Measurements from ENCODE around the gene SDHC.

The SDHC gene

DNA sequence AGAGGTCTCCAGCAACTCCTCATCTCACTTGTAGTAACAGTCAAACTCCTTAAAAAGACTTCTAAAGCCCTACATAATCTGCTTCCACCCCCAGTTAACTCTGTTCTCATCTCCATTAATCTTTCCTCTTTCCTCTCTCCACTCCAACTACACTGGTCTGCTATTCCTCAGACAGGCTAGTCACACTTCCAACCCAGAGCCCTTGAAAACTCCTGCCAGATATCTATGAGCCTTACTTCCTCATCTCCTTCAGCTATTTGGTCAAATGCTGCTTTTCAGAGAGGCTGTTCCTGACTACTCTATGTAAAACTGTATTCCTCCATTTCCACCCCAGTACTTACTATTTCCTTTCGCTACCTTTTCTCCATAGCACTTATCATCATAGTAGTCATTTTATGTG, 31.2 kb upstream of the SDHC start:
- H3K4me3 ChIP-seq (ENCODE audit: low read depth, low read length): no peak overlapping the region

DNA sequence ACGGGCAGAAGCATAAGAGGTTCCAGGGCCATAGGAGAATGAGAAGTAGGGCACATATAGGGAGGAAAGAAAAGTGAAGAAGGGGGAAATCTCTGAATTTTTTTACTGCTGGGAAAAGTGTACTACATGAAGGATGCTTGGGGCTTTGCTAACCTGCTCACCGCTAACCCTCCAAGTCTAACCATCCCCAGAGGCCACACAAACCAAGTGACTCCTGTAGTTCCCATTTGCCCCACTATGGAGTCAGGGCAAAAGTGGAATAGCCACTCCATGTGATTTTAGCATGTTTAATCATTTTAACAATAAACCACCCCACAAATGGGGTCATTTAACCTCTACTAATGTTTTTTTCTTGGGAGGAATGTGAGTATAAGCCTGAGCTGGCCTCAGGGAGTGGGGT, 29.1 kb upstream of the SDHC start:
- no peak overlapping the region for H3K4me3 ChIP-seq (ENCODE audit: low read depth, low read length)
- no peak for DNase-seq (ENCODE audit: low read depth)
- TF ChIP-seq, protein P1, sequence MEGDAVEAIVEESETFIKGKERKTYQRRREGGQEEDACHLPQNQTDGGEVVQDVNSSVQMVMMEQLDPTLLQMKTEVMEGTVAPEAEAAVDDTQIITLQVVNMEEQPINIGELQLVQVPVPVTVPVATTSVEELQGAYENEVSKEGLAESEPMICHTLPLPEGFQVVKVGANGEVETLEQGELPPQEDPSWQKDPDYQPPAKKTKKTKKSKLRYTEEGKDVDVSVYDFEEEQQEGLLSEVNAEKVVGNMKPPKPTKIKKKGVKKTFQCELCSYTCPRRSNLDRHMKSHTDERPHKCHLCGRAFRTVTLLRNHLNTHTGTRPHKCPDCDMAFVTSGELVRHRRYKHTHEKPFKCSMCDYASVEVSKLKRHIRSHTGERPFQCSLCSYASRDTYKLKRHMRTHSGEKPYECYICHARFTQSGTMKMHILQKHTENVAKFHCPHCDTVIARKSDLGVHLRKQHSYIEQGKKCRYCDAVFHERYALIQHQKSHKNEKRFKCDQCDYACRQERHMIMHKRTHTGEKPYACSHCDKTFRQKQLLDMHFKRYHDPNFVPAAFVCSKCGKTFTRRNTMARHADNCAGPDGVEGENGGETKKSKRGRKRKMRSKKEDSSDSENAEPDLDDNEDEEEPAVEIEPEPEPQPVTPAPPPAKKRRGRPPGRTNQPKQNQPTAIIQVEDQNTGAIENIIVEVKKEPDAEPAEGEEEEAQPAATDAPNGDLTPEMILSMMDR (conservative IDR thresholded peaks at IDR 0.05; ENCODE audit: low read depth, low read length): no peak

More for the DNA sequence above, 31.2 kb upstream of the SDHC start:
- TF ChIP-seq, protein P1 (conservative IDR thresholded peaks at IDR 0.05; ENCODE audit: low read depth, low read length): no peak
- no peak for DNase-seq (ENCODE audit: low read depth)

DNA sequence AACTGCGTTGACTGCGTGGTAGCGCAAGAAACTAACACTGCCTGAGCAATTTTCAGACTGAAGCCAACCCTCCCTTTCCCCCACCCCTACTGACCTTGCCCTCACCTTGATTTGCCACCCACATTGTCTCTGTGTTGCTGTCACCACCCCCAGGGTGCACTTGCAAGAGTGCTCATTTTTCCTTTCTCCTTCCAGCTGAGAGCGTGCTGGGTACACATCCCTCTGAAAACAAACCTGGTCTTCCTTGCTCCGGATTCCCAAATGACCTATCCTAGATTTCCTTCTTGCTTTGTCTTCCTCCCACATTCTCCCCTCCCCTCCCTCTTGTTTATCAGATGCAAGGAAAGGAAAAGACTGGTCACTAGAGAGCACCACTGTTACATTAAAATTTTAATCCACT, 28.7 kb upstream of the SDHC start:
- TF ChIP-seq, protein P1 (conservative IDR thresholded peaks at IDR 0.05; ENCODE audit: low read depth, low read length): no peak

DNA sequence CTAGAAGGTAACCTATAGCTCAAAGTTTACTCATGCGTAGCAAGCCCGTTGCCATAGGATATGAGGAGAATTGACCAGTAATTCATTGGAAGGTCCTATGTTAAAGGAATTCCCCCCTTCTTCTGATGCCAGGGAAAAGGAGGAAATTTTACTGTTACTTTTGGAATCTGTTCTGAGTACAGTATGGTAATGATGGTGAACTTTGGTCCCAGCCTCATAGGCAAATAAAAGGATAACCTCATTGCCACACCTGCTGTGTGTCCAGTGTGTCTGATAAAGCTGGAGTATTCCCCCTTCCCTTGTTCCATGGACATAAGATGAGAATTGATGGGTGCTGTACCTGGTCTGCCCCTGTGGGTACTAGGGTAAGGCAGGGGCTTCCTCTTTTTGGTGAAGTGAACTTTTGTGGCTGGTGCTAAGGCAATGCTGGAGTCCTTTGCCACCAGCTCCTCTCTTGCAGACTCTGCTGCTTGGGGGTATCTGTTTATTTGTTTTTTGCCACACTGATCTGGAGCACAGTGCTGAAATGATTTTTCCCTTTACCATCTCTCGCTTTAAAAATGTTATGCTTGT, 26.6 kb upstream of the SDHC start:
- TF ChIP-seq, protein P1 (conservative IDR thresholded peaks at IDR 0.05; ENCODE audit: low read depth, low read length): no peak
- H3K4me3 ChIP-seq (ENCODE audit: low read depth, low read length): no peak overlapping the region
- no peak for DNase-seq (ENCODE audit: low read depth)

More for the DNA sequence above, 28.7 kb upstream of the SDHC start:
- no peak for DNase-seq (ENCODE audit: low read depth)
- no peak overlapping the region for H3K4me3 ChIP-seq (ENCODE audit: low read depth, low read length)

DNA sequence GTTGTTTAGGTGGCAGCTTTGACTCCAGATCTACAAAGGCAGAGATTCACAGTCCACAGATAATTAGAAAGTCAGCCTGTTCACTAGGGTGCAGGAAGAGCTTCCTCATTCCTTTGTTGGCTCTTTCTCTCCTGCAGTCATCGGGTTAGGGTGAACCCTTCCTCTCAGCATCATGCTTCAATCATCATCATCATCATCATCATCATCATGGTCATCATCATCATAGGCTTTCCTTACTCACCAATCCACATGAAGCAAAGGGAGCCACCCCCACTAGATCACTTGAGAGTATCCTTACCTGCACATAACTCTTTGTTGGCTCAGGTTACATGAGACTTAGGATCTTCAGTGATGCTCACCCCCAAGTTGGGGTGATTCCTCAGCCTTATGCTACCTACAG, 23.4 kb upstream of the SDHC start:
- no peak for DNase-seq (ENCODE audit: low read depth)
- H3K4me3 ChIP-seq (ENCODE audit: low read depth, low read length): no peak overlapping the region
- TF ChIP-seq, protein P1 (conservative IDR thresholded peaks at IDR 0.05; ENCODE audit: low read depth, low read length): no peak

DNA sequence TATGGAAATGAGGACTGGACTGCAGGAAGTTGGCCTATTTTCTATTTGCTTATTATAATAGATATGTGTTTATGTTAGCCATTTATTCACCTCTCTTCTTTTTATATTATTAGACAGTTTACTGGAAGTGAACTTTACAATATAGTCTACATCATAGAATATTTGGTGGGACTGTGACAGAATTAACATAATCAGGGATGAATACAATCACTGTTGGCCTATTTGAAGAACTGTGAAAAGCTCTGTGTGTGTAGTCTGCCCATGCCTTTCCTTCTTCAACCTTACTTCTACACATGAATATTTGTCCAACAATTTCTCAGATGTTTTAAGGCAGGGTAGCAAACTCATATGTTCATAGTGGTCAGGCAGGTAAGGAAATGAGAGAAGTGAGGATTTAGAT, 16.8 kb upstream of the SDHC start:
- TF ChIP-seq, protein P1 (conservative IDR thresholded peaks at IDR 0.05; ENCODE audit: low read depth, low read length): no peak
- H3K4me3 ChIP-seq (ENCODE audit: low read depth, low read length): no peak overlapping the region
- DNase-seq (ENCODE audit: low read depth): no peak

DNA sequence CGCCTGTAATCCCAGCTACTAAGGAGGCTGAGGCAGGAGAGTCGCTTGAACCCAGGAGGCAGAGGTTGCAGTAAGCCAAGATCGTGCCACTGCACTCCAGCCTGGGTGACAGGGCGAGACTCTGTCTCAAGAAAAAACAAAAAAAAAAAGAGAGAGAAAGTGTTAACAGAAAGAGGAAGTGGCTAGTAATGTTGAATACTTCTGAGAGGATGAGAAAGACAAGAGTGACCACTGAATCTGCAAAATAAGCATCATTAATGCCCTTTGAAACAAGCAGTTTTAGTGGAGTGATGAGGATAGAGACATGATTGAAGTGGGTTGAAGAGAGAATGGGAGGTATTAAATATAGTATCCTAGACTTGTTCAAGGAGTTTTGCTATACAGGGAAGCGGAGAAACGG, 16.1 kb upstream of the SDHC start:
- no peak for DNase-seq (ENCODE audit: low read depth)
- H3K4me3 ChIP-seq (ENCODE audit: low read depth, low read length): no peak overlapping the region
- TF ChIP-seq, protein P1 (conservative IDR thresholded peaks at IDR 0.05; ENCODE audit: low read depth, low read length): no peak
